Left ventricle myocardium inferior (tissue), 1 donor: ENCODE results near the gene SHISA5. TPM values are rescaled to one million over a fixed set of nuclear protein-coding genes. Genes with fewer than 3 reads are reported as not detected.
A peak's percentile ranks its signal among the peaks of the same experiment; 100 is the strongest.

Experiments
- DNase-seq: peaks from one replicate; pipeline ENCODE4 v3.0.0-alpha.2; 2020
- H3K27ac ChIP-seq: fragments of 200-600 bp; replicated peaks from 2 replicates; pipeline ENCODE4 v1.8.0; 2021
- H3K27me3 ChIP-seq: fragments of 200-600 bp; 2 replicates; pipeline ENCODE4 v1.8.0; 2021; ENCODE audit warnings: low read depth
- H3K36me3 ChIP-seq: fragments of 200-600 bp; 2 replicates; pipeline ENCODE4 v1.8.0; 2021
- H3K4me1 ChIP-seq: fragments of 200-600 bp; 2 replicates; pipeline ENCODE4 v1.8.0; 2021
- H3K4me3 ChIP-seq: fragments of 200-600 bp; 2 replicates; pipeline ENCODE4 v1.8.0; 2021; ENCODE audit warnings: mild to moderate bottlenecking, moderate library complexity
- H3K9me3 ChIP-seq: fragments of 200-600 bp; replicated peaks from 2 replicates; pipeline ENCODE4 v1.8.0; 2021
- intact Hi-C: fragments of 100-400 bp; cut with micrococcal nuclease; formaldehyde crosslinking; loops from one replicate; pipeline ENCODE4 v1.11.0; 2022
- total RNA-seq: library from RNA; stranded (reverse); fragmentation: NEBNext Ultra II Directional; extraction: Animal tissue kit (Norgen Biotek cat#: 25700); gene quantifications from one replicate; pipeline ENCODE4 v1.2.1, GENCODE V29; 2021
- TF ChIP-seq, protein P1 (sequence below): fragments of 200-600 bp; IDR thresholded peaks from 2 replicates; pipeline ENCODE4 v1.8.0; 2021; ENCODE audit warnings: antibody characterized with exemption, mild to moderate bottlenecking, borderline replicate concordance
- donor health status: DM: no; HTN: yes; CAD: no; lungs with severe emphysema.

The SHISA5 gene
- total RNA-seq, 1 donor from 2014 or later, result 47.3 TPM

- H3K9me3 ChIP-seq, result no peaks in the 10 kb centered on the region
- intact Hi-C loops, result no loop called here
- H3K4me1 ChIP-seq, result peaks cover 91% of the 10 kb centered on the region
- H3K36me3 ChIP-seq, result peaks cover 4% of the 10 kb centered on the region
- H3K4me3 ChIP-seq, result peak overlapping the region; percentile 92
- H3K27me3 ChIP-seq, result no peaks in the 10 kb centered on the region
- peak; percentile 61 for DNase-seq
- H3K27ac ChIP-seq, result peak overlapping the region; percentile 94
- TF ChIP-seq, protein P1, sequence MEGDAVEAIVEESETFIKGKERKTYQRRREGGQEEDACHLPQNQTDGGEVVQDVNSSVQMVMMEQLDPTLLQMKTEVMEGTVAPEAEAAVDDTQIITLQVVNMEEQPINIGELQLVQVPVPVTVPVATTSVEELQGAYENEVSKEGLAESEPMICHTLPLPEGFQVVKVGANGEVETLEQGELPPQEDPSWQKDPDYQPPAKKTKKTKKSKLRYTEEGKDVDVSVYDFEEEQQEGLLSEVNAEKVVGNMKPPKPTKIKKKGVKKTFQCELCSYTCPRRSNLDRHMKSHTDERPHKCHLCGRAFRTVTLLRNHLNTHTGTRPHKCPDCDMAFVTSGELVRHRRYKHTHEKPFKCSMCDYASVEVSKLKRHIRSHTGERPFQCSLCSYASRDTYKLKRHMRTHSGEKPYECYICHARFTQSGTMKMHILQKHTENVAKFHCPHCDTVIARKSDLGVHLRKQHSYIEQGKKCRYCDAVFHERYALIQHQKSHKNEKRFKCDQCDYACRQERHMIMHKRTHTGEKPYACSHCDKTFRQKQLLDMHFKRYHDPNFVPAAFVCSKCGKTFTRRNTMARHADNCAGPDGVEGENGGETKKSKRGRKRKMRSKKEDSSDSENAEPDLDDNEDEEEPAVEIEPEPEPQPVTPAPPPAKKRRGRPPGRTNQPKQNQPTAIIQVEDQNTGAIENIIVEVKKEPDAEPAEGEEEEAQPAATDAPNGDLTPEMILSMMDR, result no peak
These were observed 78.6 kb downstream of the SHISA5 start for GRCh38 chr3:48425281-48425812.

GRCh38 chr3:48423883-48424695 is 79.9 kb downstream of the SHISA5 start:
- H3K9me3 ChIP-seq, result no peaks in the 10 kb centered on the region
- peaks cover 80% of the 10 kb centered on the region for H3K4me1 ChIP-seq
- no peak overlapping the region for H3K4me3 ChIP-seq
- H3K27ac ChIP-seq, result peak overlapping the region; percentile 94
- intact Hi-C loops, result no loop called here
- H3K27me3 ChIP-seq, result no peaks in the 10 kb centered on the region
- no peak for DNase-seq
- TF ChIP-seq, protein P1, result no peak
- peaks cover 14% of the 10 kb centered on the region for H3K36me3 ChIP-seq

GRCh38 chr3:48423241-48423882 is 80.6 kb downstream of the SHISA5 start:
- Histone ChIP-seq H3K9me3 (no peaks in the 10 kb centered on the region), H3K4me1 (peaks cover 73% of the 10 kb centered on the region), H3K27me3 (no peaks in the 10 kb centered on the region), H3K4me3 (no peak overlapping the region), H3K36me3 (peaks cover 20% of the 10 kb centered on the region), H3K27ac (no peak overlapping the region)
- intact Hi-C loops, result no loop called here
- DNase-seq, result no peak
- TF ChIP-seq, protein P1, result no peak

GRCh38 chr3:48422681-48423080 is 81.3 kb downstream of the SHISA5 start:
- Histone ChIP-seq H3K4me3 (no peak overlapping the region), H3K27ac (no peak overlapping the region), H3K36me3 (peaks cover 27% of the 10 kb centered on the region), H3K9me3 (no peaks in the 10 kb centered on the region), H3K27me3 (no peaks in the 10 kb centered on the region), H3K4me1 (peaks cover 66% of the 10 kb centered on the region)
- TF ChIP-seq, protein P1, result no peak
- DNase-seq, result no peak
- intact Hi-C loops, result no loop called here

DNA sequence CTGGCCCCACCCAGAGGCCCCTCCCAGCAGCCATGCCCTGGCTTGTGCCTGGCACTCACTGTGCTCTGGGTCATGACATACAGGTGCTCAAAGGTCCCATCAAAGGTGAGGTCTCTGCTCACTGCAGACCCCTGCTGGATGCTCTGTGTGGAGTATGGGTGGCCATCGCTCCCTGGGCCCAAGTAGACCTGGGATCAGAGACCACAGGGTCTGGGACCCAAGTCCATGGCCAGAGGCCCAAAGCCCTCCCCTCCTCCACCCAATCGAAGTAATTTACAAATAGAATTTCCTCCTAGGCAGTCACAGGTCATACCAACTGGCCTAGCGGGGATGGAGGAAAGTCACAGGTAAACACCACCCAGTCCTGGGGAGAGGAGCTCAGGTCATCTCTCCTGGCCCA is 81.7 kb downstream of the SHISA5 start:
- H3K4me3 ChIP-seq, result no peak overlapping the region
- DNase-seq, result no peak
- H3K9me3 ChIP-seq, result no peaks in the 10 kb centered on the region
- intact Hi-C loops, result no loop called here
- H3K27ac ChIP-seq, result no peak overlapping the region
- H3K27me3 ChIP-seq, result no peaks in the 10 kb centered on the region
- peaks cover 31% of the 10 kb centered on the region for H3K36me3 ChIP-seq
- TF ChIP-seq, protein P1, result no peak
- peaks cover 62% of the 10 kb centered on the region for H3K4me1 ChIP-seq
